Endometrium (tissue), 2 donors: ENCODE measurements around the gene MAPKAPK3.
"Not testable (repeated sequence)": the region's sequence is repeated elsewhere in the genome, so short reads cannot be mapped to it uniquely, and the experiment has no call there.

Source experiments
- FAIRE-seq: peaks from 2 replicates; lab custom pipeline; 2012; peaks lifted over from hg19 to GRCh38; lab: Jason Lieb, UNC
- donor health status: control.
- donor health status: control.

MAPKAPK3 gene

DNA sequence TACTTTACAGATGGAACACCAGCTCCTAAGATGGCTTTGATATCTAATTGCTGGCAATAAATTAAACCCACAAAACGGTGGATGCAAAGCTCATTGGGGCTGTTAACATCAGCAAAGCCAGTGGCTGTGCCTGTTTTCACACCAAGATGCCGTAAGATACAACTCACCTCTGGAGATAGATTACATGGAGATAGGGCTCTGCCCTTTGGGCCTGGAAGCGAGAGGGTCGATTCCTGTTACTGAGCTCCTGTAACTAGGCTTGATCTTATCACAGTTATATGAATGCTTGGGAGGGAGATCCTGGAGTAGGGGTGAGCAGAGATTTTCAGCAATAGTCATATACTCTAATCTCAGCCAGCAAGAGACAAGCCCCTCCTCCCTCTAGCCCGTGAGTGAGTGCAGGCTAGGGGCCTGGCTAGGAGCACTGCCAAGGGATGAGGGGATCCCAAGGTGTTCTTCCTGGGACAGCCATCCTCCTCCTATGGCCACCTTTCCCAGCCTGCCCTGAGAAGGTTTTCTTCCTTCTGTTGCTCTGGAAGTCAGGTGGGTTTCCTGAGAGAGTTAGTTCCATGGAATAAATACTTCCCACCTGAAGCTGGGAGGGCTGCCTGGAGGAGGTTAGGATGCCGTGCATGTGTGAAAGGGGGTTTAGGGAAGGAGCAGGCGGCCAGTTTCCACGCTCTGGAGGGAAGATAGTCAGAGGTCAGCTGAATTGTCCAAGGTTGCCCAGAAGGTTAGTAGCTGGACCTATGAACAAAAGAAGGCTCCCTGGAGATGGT, 39.7 kb downstream of the MAPKAPK3 start:
- FAIRE-seq, result no peak

DNA sequence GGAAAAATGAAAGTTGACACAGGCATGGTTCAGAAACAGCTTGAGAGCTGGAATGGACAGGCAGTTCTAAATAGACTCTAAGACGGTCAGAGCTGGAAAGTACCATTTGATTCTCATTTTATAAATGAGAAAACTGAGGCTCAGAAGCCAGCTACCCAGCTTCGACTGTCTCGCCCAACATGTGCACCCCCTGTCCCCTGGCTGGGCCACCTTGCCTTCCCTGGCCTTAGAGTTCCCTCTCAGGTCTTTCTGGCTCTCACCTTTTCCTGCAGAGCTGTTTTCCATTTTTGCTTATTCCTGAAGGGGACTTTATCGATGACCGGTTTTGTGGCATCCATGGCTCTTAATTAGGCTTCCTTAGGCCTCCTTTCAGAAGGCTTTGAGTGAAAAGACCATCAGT, 40.5 kb downstream of the MAPKAPK3 start:
- FAIRE-seq, result no peak

DNA sequence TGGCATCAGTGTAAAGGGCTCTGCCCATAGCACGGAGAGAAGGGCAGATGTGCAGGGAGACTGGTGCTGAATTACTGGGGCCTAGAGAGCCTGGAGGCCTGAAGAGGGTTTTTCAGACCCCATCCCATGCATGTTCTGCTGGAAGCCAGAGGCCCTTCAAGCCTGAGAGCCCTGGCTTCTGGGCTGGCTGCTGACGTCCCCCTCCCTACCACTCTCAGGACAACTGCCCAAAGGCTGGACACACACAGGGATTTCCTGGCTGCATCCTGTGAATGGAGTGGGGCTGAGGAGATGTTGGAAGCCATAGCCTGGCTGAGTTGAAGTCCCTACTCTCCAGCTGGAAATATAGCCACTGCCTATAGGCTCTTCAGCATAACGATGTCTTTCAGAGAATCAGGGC, 40.9 kb downstream of the MAPKAPK3 start:
- no peak for FAIRE-seq

DNA sequence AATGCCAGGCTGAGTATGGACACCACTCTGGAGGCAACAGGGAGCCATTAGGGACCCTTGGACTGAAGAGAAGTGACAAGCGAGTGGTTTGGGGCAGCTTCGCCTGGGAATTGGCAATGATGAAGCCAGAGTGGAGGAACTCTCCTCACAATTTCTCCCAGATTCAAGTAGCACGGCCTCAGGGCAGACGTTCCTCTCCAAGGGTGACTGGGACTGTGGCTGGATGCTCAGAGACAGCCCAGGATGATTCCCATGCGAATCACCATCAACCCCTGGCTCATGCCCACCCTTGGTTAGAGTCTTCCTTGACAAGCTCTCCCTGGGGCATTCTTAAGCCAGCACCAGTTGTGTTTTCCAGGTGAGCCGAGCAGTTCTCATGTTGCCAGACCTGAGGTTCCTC, 41.5 kb downstream of the MAPKAPK3 start:
- FAIRE-seq, result no peak

DNA sequence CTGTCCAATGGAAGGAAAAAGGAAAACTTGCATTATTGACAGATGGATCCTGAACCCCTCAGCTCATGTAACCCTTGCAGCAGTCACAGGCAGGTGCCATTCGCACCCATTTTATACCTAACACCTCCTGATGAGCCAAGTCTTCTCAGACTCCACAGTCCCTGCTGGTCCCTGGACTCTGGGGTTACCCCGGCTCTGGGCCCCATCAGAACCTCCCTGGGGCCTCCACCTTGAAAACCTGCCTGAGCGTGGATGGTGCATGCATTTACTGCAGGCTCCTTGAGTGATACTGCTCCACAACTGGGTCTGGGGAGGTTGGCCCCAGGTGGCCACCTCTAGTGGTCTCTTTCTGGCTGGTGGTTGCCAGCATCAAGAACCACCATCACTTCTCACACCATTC, 41.9 kb downstream of the MAPKAPK3 start:
- FAIRE-seq, result no peak

DNA sequence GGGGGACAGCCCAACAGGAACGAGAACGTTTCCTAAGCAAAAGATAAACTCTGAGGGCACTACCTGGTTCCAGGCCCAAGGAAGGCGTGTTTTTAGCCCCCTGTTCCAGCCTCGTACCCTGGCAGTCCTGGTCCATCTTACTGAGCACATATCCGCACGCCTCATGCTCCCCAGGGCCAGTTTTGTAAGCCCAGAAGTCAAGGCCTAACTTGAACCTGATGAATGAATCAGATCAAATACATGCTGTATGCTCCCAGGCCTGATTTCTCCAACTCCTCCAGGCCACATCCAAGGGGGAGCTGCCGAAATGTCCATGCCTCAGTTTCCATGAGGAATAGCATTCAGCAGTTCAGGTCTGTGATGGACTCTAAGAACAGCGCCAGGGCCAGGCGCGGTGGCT, 43.4 kb downstream of the MAPKAPK3 start:
- FAIRE-seq, result no peak

DNA sequence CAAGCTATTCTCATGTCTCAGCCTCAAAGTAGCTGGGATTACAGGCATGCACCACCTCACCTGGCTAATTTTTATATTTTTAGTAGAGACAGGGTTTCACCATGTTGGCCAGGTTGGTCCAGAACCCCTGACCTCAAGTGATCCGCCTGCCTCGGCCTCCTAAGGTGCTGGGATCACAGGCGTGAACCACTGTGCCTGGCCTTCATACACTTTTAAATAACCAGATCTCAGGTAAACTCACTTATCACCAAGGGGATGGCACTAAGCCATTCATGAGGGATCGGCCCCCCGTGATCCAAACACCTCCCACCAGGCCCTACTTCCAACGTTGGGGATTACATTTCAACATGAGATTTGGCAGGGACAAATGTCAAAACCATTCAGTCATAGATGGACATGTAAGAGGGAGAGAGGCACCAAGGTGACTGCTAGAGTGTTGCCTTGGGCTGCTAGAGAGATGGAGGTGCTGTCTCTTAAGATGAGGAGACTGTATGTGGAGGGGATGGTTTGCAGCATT, 44.4 kb downstream of the MAPKAPK3 start:
- FAIRE-seq, result no peak

DNA sequence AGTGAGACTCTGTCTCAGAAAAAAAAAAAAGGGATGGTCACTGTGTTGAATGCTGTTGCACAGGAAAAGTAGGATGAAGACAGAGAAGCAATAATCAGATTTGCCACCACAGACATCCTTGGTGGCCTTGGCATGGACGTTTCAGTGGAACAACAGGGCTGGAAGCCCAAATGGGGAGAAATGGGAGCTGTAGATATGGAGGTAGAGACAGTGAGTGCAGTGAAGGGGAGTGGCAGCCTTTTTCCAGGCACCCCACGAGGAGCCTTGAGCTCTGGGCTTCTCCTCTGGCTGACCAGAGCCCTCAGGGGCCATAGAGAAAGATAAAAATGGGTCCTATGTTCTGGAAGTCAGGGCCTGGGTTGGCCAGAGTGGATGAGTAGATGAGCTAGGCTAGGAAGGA, 45.5 kb downstream of the MAPKAPK3 start:
- no peak for FAIRE-seq

DNA sequence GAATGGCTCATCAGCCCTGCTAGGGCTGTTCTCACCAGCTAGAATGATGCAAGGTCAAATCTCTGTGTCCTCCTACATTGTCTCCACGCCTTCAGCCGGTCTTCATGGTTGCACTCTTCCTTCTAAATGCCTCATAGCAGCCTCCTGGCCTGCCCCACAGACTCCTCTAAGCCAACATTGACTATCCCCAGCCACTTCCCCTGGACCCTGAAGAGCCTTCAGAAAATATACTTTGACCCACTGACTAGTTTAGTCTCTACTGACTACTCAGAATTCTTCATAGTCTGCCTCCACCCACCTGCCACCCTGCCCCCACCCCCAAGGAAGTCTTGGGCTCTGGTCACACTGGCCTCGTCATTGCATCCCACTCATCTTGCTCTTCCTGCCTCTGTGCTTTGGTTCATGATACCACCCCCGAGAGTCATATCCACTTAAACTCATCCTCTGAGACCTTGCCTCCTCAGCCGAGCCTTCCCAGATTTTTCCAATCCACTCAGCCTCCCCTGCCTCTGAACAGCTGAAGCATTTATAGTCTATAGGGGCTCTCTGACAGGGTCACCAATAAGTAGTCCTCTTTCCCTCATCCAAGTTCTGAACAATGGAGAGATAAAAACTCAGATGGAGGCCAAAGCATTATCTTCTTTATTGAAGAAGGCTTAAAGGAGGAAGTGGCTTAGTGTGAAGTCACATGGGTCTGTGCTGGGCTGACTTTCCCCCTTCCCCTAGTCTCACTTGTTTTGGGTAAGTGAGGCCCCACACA, 48.3 kb downstream of the MAPKAPK3 start:
- FAIRE-seq, result no peak

DNA sequence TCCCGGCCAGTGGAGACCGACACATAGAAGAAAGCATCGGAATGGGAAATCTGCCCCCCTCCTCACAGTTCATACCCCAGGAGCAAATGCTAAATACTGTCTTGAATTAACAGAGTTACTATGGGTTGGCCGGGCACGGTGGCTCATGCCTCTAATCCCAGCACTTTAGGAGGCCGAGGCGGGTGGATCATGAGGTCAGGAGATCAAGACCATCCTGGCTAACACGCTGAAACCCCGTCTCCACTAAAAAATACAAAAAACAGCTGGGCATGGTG, 48.8 kb downstream of the MAPKAPK3 start:
- not testable (repeated sequence) for FAIRE-seq

DNA sequence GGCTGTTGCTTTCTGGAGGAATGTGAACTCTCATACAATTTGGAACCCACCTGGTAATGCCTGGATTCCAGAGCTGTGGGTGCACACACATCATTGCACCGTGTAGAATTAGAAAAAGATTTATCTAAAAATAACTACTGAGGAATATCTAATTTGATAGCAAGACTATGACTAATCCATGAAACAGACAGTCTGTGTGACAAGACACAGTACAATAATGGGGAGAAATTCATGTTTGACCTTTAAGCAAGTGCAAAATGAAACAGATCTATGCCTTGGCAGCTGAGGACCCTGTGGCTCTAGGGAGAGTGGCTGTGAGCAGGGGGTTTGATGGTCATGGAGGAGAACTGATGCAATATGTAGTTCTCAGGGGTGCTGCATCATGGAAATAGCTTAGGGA, 49.9 kb downstream of the MAPKAPK3 start:
- FAIRE-seq, result no peak

DNA sequence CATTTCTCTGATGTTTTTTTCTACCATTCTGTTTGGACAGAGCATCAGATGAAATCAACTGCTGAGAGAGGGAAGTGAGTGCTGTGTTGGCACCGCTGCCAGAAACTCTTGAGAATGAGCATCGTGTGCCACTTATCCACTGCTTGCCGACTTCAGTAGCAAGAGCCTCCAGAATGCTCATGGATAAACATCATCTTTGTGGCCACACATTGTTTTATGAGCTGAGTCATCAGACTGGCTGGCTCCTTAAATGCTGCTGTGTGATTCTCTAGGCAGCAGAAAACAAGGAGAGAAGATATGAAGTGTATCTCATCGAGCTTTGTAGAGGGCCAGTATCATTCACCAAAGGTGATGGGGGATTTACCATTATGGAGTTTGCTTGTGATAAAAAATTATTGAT, 54.4 kb downstream of the MAPKAPK3 start:
- FAIRE-seq, result no peak

DNA sequence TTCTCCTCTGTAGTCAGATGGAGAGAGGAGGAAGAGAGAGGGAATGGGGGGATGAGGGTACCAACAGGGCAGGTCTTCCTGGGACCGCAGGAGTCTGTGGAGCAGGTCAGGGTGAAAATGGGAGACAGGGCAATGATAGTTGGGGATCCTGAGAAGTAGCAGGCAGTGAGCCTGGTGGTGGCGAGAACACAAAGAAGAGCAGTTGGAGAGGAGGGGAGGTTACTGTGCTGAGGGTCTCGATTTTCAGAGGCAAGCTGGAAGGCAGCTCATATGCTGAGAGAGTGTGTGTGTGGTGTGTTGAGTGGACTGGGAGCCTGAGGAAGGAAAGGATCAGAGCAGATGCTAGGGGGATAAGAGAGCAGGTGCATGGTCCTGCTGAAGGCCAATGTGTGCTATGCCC, 55.7 kb downstream of the MAPKAPK3 start:
- no peak for FAIRE-seq

DNA sequence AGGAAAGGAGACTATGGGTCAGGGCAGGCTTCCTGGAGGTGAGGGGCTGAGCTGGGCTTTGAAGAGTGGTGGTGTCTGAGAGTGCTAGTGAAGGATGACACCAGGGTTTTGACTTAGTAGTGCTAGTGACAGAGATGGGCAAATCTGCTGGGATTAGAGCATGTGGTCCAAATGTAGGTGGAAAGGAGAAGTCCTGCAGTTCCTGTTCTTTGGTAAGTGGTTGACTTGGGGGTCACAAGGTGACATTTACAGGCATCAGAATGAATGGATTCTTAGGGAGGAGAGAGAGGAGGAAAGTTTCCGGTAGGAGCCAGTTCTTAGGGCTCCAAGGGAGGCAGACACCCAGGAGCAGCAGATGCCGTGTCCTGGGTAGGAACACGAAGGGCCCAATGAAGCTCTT, 57.0 kb downstream of the MAPKAPK3 start:
- FAIRE-seq, result no peak

DNA sequence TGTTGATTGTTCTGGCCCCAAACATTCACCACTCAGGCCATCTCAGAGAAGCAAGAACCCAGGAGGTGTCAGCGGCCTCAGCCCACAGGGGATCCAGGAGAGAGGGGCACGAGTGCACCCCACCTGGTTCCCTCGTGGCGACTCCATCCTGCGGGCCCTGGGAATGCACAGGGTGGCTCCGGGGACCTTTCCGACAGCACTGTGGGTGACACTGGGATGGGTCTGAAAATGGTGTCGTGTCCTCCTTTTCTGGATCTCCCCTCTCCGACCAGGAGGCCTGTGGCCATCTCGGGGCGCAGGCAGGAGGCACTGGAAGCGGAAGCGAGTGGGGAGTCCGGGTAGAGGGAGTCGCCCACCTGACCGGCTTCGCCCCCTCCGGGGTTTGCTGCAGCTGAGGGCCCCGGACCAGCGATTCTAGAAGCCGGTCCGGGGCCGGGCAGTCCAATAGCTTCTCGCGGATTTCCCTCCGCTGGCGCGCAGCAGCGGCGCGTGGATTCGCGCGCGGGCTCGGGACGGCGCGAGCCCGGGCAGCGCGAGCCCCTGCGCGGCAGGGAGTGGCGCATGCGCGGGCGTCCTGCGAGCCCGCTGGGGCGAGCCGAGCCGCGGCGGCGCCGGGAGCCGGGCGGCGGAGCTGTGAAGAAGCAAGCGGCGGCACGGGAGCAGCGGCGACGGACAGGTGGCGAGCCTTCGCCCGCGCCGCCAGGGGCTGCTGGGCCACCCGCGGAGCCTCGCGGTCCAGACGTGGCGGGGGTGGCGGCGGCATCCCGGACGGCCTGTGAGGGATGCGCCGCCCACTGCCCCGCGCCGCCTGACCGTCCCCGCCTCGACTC, 57.6 kb downstream of the MAPKAPK3 start, which contains the start of gene DOCK3:
TSS of gene DOCK3 (plus strand) at position 579 of the 830 bp plus-strand sequence. CDS start 337 bp downstream, outside the sequence.
- FAIRE-seq, result no peak

DNA sequence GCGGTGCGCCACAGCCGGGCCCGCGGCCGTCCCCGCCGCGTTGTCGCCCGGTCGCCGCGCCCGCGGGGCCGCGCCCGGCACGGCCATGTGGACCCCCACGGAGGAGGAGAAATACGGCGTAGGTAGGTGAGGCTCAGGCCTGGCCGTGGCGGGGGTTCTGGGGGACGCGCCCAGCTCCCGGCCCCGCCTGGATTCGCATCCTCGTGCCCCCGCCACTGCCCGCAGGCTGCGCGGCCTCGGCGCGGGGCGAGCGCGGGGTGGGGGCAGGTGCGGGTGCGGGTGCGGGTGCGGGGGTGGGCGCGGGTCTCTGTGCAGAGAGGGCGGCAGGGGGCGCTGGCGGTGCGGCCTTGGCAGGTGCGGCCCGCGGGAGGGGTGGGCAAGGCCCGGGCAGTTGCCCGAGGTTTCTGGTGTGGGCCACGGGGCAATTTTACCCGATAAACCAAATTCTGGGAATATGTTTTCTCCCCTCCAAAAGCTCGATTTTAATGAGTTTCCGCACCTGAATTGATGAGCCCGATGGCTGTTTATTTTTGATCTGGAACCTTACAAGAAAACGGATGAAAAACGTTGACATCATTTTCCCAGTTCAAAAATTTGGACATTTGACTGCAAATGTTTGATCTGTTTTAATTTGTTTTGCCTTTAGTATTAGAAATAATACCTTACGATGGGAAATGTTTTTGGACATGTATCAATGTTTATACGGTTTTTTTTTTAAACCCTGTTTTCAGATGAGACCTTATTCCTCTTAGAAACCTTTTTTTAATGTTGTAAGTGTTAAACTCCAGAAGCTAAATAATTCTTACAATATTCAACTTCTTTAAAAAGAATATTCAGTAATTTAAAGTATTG, 58.5 kb downstream of the MAPKAPK3 start:
- FAIRE-seq, result no peak

DNA sequence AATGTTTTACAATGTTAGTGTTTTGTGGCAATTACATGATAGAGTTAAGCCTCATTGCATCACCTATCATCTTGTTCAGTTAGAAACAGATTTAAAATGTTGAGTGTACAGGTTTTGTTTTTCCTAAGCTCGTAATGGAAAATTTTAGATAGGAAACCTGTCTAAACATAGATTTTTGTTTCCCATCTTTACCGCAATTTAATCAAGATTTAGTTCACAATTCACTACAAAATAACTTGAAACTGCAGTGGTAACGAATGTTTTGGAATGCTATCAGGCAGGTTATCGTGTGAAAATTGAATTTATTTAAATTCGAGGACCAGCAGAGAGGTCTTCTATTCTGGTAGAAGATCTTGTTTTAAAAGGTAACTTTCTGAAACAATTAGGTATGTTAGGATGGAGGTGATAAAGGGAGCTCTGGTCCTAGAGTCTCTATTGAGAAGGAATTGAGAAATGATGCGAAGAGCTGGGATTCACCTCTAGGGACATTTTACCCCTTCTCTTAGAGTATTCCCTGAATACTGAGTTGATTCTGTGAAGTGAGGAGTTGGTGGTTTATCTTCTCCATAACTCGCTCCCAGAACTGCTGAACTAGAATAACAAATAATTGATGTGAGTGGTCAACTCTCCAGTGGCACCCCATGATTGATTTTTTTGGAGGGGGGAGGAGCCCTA, 59.2 kb downstream of the MAPKAPK3 start:
- no peak for FAIRE-seq

DNA sequence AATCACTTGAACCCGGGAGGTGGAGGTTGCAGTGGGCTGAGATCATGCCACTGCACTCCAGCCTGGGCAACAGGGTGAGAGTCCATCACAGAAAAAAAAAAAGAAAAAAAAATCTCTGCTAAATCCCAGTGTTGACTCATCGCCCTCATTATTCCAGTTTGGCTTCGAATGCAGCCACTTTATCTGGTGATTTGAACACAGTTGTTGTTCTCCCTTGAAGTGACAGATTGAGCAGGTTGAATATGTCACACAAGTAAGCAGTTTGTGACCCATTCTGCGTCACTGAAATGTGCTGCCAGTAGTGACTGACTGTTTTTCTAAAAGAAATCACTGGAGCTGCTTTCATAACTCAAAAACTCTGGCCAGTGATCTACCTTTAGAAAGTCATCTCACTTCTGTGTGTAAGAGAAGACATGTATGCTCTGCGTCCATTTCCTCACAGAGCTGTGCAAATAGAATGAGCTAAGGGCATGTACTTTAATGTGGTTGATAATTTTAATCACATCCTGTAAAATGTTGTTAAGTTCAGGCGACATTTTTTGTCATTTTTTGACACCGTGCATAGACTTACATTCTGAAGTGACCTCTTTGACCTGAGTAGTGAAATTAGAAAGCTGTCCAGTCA, 70.3 kb downstream of the MAPKAPK3 start:
- FAIRE-seq, result no peak

DNA sequence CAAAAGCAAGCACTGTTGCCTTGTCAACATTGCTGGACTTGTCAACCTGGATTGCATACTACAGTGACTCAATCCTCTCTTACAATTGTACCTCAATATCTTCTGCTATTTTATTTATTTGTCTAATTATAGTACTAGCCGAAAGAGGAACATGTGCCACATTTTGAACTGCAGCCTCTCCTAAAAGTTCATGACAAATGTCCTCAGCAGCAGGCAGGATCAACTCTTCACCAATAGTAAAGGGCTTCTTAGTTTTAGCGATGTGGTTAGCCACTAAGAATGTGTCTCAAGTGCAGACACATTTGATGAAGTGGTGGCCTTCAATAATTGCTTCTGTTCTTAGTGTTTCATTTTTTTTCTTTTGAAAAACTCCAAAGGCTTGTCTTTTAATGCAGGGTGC, 71.0 kb downstream of the MAPKAPK3 start:
- no peak for FAIRE-seq

DNA sequence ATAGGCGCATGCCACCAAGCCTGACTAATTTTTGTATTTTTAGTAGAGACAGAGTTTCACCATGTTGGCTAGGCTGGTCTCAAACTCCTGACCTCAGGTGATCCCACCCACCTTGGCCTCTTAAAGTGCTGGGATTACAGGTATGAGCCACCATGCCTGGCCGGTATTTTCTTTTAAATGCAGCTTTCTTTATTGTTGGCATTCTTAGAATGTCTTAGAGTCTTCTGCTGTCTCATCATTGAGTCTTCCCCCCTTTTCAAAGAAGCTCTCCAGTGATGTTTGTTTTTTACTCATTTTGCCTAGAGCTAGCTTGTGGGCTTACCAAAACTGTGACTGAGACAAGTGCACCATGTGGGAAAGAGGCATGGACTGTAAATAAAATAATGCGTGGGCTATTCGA, 71.7 kb downstream of the MAPKAPK3 start:
- FAIRE-seq, result not testable (repeated sequence)

DNA sequence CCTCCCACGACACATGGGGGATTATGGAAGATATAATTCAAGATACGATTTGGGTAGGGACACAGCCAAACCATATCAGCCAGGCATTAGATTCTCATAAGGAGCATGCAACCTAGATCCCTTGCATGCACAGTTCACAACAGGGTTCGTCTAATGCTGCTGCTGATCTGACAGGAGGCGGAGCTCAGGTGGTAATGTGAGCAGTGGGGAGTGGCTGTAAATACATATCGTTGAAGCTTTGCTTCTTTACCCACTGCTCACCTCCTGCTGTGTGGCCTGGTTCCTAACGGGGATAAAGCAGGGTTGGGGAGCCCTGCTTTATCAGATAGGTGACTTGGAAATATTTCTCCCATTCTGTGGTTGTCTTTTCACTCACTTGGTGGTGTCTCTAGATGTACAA, 72.6 kb downstream of the MAPKAPK3 start:
- FAIRE-seq, result no peak
